Right atrium auricular region (tissue), 2 donors: ENCODE measurements around the gene MMAB. TPM values are rescaled to one million over a fixed set of nuclear protein-coding genes. Genes with fewer than 3 reads are reported as not detected.

Source experiments
- DNase-seq: peaks from one replicate; pipeline ENCODE4 v3.0.0-alpha.2; 2019; ENCODE audit warnings: low spot score
- H3K27ac ChIP-seq, 2 donors: fragments of 200-600 bp; sonication (generic); 1 replicate in 1 of 2; 2 replicates in 1 of 2; pipeline ENCODE4 v1.5.1; 2016 to 2019
- H3K27me3 ChIP-seq, 2 donors: fragments of 200-600 bp; sonication (generic); one replicate each; pipeline versions ENCODE4 v1.5.1 to v1.6.0; 2017 to 2019
- H3K36me3 ChIP-seq: fragments of 200-600 bp; sonication (generic); one replicate; pipeline ENCODE4 v1.5.1; 2016
- H3K4me1 ChIP-seq, 2 donors: fragments of 200-600 bp; sonication (generic); one replicate each; pipeline versions ENCODE4 v1.5.1 to v1.6.0; 2017 to 2019
- H3K4me3 ChIP-seq, 2 donors: fragments of 200-600 bp; sonication (generic); 1 replicate in 1 of 2; 2 replicates in 1 of 2; pipeline ENCODE4 v1.5.1; 2017 to 2019; ENCODE audit warnings: mild to moderate bottlenecking in 1 of 2, moderate library complexity in 1 of 2
- H3K9me3 ChIP-seq, 2 donors: fragments of 200-600 bp; sonication (generic); one replicate each; pipeline ENCODE4 v1.5.1; 2019
- CTCF ChIP-seq, 2 donors: fragments of 200-600 bp; sonication (generic); IDR thresholded peaks; one replicate each; pipeline ENCODE4 v1.5.1; 2019; ENCODE audit warnings: antibody characterized with exemption in 2 of 2
- total RNA-seq, 2 donors: library from RNA; depleted of rRNA; stranded (reverse); fragments of >200 nt; gene quantifications; one replicate each; pipeline ENCODE4 v1.1.0, GENCODE V29; 2016

The MMAB gene
- total RNA-seq, 2 donors from 2014 or later, result 30.3 to 53.1 TPM

- no peak overlapping the region for H3K4me3 ChIP-seq
- H3K9me3 ChIP-seq, result no peaks in the 10 kb centered on the region
- no peaks in the 10 kb centered on the region for H3K27me3 ChIP-seq
- DNase-seq, result no peak
- no peak for TF ChIP-seq CTCF (IDR thresholded peaks at IDR 0.05)
- no peak overlapping the region for H3K27ac ChIP-seq
- H3K36me3 ChIP-seq, result peaks cover 85% of the 10 kb centered on the region
- H3K4me1 ChIP-seq, result peaks cover 0 to 13% of the 10 kb centered on the region in 2 donors
Observed at GRCh38 chr12:109513977-109514376, 59.3 kb downstream of the MMAB start.

GRCh38 chr12:109513051-109513450 is 60.3 kb downstream of the MMAB start:
- no peak overlapping the region for H3K4me3 ChIP-seq
- peaks cover 90% of the 10 kb centered on the region for H3K36me3 ChIP-seq
- no peaks in the 10 kb centered on the region for H3K9me3 ChIP-seq
- no peak for DNase-seq
- H3K4me1 ChIP-seq, result peaks cover 0 to 6% of the 10 kb centered on the region in 2 donors
- H3K27ac ChIP-seq, result no peak overlapping the region
- H3K27me3 ChIP-seq, result no peaks in the 10 kb centered on the region
- TF ChIP-seq CTCF (IDR thresholded peaks at IDR 0.05), result no peak

- no peak for TF ChIP-seq CTCF (IDR thresholded peaks at IDR 0.05)
- DNase-seq, result no peak
Observed at GRCh38 chr12:109512608-109513007, 60.7 kb downstream of the MMAB start.

GRCh38 chr12:109510196-109510595 is 63.1 kb downstream of the MMAB start:
- no peak for TF ChIP-seq CTCF (IDR thresholded peaks at IDR 0.05)
- Histone ChIP-seq H3K4me3 (no peak overlapping the region), H3K27me3 (no peaks in the 10 kb centered on the region), H3K36me3 (peaks cover 93% of the 10 kb centered on the region), H3K4me1 (no peaks in the 10 kb centered on the region), H3K9me3 (no peaks in the 10 kb centered on the region), H3K27ac (peak overlapping the region in 1 of 2 donors; percentile 70)
- no peak for DNase-seq

More at GRCh38 chr12:109512608-109513007, 60.7 kb downstream of the MMAB start:
- peaks cover 0 to 1% of the 10 kb centered on the region in 2 donors for H3K4me1 ChIP-seq
- no peaks in the 10 kb centered on the region for H3K27me3 ChIP-seq
- no peak overlapping the region for H3K27ac ChIP-seq
- H3K9me3 ChIP-seq, result no peaks in the 10 kb centered on the region
- H3K4me3 ChIP-seq, result no peak overlapping the region
- H3K36me3 ChIP-seq, result peaks cover 90% of the 10 kb centered on the region

GRCh38 chr12:109504068-109504467 is 69.2 kb downstream of the MMAB start:
- DNase-seq, result no peak
- Histone ChIP-seq H3K36me3 (peaks cover 99% of the 10 kb centered on the region), H3K4me3 (no peak overlapping the region), H3K27ac (no peak overlapping the region), H3K4me1 (no peaks in the 10 kb centered on the region), H3K27me3 (no peaks in the 10 kb centered on the region), H3K9me3 (no peaks in the 10 kb centered on the region)
- TF ChIP-seq CTCF (IDR thresholded peaks at IDR 0.05), result no peak

Other genes with a start within 250 kb of the MMAB start
- gene MYO1H, start 225.6 kb downstream of the MMAB start, total RNA-seq, result under 1 TPM; 0.16 to 0.63 TPM
- gene KCTD10, start 96.2 kb downstream of the MMAB start, total RNA-seq, result 10 to 100 TPM; 34.4 to 55.9 TPM
- 10 to 100 TPM; 41.7 to 71.8 TPM for gene UBE3B, start 95.9 kb downstream of the MMAB start, total RNA-seq
- gene MVK, start 290 bp upstream of the MMAB start, total RNA-seq, result 1 to 10 TPM; 5.5 to 7.5 TPM
- gene FAM222A, start 140.3 kb upstream of the MMAB start, total RNA-seq, result 10 to 100 TPM; 23.6 to 32.4 TPM